SK-N-SH (cell line): Measurements from ENCODE around the gene PLAGL1.

Source experiments
- CHD2 ChIP-seq: fragments of 150-350 bp; IDR thresholded peaks from 2 replicates; pipeline ENCODE4 v1.6.1; 2018; ENCODE audit warnings: low read length; ENCODE audit not compliant: partially characterized antibody
- ELF1 ChIP-seq: IDR thresholded peaks from 2 replicates; pipeline ENCODE4 v1.4.0; 2012
- RCOR1 ChIP-seq: fragments of 150-350 bp; IDR thresholded peaks from 2 replicates; pipeline ENCODE4 v1.6.1; 2017; ENCODE audit warnings: antibody characterized with exemption, low read length

DNA sequence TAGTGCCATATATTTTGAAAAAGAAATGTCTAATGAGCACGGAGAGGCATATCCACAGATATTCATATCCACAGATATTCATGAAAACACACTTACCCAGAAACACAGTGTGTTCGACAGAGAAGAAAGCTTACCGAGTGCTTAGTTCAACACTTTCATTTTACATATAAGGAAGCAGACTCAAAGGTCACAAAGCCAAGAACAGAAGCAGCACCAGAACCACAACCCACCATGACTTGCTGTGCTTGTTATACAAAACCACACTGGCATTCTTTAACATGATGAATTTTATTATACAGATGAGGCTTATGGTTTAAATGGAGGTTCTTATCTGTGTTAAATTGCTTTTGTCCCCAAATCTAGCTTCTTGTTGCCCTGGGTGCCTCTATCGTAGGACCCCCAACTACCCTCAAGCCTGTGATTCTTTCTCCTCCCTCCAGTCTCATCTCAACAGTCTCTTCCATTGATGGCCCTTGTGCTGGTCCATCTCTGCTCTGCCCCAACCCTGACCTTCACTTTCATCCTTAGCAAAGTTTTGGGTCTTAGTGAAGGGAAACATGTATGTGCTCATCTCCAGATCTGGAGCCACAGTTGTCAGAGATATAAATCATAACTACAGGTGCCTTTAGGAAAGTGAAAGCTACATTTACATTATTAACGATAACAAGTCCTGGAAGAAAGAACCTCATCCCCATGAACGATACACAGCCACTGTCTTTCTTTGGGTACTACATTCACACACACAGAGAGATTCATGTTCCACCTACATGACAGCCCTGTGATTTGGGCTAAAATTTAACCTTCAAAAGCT, 47.3 kb upstream of the PLAGL1 start:
- TF ChIP-seq ELF1 = no peak
- no peak for TF ChIP-seq CHD2
- TF ChIP-seq RCOR1 = no peak
